Measurements from ENCODE around the gene TNS3. TPM values are rescaled to one million over a fixed set of nuclear protein-coding genes. Genes with fewer than 3 reads are reported as not detected.

Gene TNS3
- total and polyA plus RNA-seq, 9 of the 15 experiments (the other 6 are each of a cell fraction or from before 2014, with no cell fraction given): 0.20 TPM; not detected in 8

- TF ChIP-seq BRF1 (IDR thresholded peaks at IDR 0.05; ENCODE audit: borderline replicate concordance, extremely low read depth, insufficient read length) (no peak), ZNF224 (CRISPR knock-in tag; IDR thresholded peaks at IDR 0.05) (no peak), CAMTA2 (CRISPR knock-in tag; conservative IDR thresholded peaks at IDR 0.05) (no peak), ARID2 (IDR thresholded peaks at IDR 0.05) (no peak), CGGBP1 (CRISPR knock-in tag; IDR thresholded peaks at IDR 0.05) (no peak), CBX8 (IDR thresholded peaks at IDR 0.05; ENCODE audit: borderline replicate concordance, extremely low read depth, low read depth, low read length, poor library complexity, severe bottlenecking) (no peak), MEF2D (tag; conservative IDR thresholded peaks at IDR 0.05; ENCODE audit: low read depth) (no peak), PTBP1 (IDR thresholded peaks at IDR 0.05; ENCODE audit: low read depth, low read length) (no peak), HNRNPLL (IDR thresholded peaks at IDR 0.05; ENCODE audit: low read depth, low read length, poor library complexity, severe bottlenecking) (no peak), HNRNPH1 (optimal IDR thresholded peaks at IDR 0.05; ENCODE audit: low read depth, low read length) (no peak), PYGO2 (tag; IDR thresholded peaks at IDR 0.05) (no peak)
- TF ChIP-seq, protein P1, sequence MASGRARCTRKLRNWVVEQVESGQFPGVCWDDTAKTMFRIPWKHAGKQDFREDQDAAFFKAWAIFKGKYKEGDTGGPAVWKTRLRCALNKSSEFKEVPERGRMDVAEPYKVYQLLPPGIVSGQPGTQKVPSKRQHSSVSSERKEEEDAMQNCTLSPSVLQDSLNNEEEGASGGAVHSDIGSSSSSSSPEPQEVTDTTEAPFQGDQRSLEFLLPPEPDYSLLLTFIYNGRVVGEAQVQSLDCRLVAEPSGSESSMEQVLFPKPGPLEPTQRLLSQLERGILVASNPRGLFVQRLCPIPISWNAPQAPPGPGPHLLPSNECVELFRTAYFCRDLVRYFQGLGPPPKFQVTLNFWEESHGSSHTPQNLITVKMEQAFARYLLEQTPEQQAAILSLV (tag; IDR thresholded peaks at IDR 0.05): no peak
- TF ChIP-seq, protein P2, sequence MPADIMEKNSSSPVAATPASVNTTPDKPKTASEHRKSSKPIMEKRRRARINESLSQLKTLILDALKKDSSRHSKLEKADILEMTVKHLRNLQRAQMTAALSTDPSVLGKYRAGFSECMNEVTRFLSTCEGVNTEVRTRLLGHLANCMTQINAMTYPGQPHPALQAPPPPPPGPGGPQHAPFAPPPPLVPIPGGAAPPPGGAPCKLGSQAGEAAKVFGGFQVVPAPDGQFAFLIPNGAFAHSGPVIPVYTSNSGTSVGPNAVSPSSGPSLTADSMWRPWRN (IDR thresholded peaks at IDR 0.05; ENCODE audit: low read depth): no peak
Measured at GRCh38 chr7:47577321-47577919, 4.5 kb downstream of the TNS3 start (continued).
